Activated CD8-positive, alpha-beta T cell treated with anti-CD3 and anti-CD28 coated beads, Interleukin-2, amount 10 ng/mL, durations not matched to agents 7 days and 5 days (primary cell): ENCODE results near the gene CA11. TPM values are rescaled to one million over a fixed set of nuclear protein-coding genes. Genes with fewer than 3 reads are reported as not detected.

ENCODE experiments used
- ATAC-seq: fragments of 150-1000 bp; cut with Tn5 transposase; one replicate; pipeline ENCODE4 v1.10.0; 2021; ENCODE audit warnings: moderate library complexity
- CTCF ChIA-PET: fragments of 350-600 bp; sonication (Branson Sonifier 250); formaldehyde crosslinking; loops from one replicate; lab custom pipeline; 2021; ENCODE audit warnings: antibody characterized with exemption; lab: Charles Lee
- POLR2A ChIA-PET: fragments of 350-600 bp; sonication (Branson Sonifier 250); formaldehyde crosslinking; loops from one replicate; lab custom pipeline; 2021; ENCODE audit warnings: antibody characterized with exemption; lab: Charles Lee
- DNase-seq: peaks from one replicate; pipeline ENCODE4 v3.0.0-alpha.2; 2020
- H3K27ac Mint-ChIP-seq: one replicate; pipeline ENCODE4 v1.8.0; 2021; ENCODE audit warnings: mild to moderate bottlenecking, mixed read lengths
- H3K27me3 Mint-ChIP-seq: one replicate; pipeline ENCODE4 v1.8.0; 2021; ENCODE audit warnings: low read depth, mixed read lengths
- H3K36me3 Mint-ChIP-seq: one replicate; pipeline ENCODE4 v1.8.0; 2021; ENCODE audit warnings: low read depth, mixed read lengths
- H3K4me1 Mint-ChIP-seq: one replicate; pipeline ENCODE4 v1.8.0; 2021; ENCODE audit warnings: low read depth, mixed read lengths
- H3K4me3 Mint-ChIP-seq: one replicate; pipeline ENCODE4 v1.8.0; 2021; ENCODE audit warnings: mild to moderate bottlenecking, mixed read lengths
- H3K9me3 Mint-ChIP-seq: one replicate; pipeline ENCODE4 v1.8.0; 2022; ENCODE audit warnings: mixed read lengths; ENCODE audit not compliant: insufficient read depth
- total RNA-seq, 2 experiments: library from RNA; stranded (reverse); gene quantifications; one replicate each; pipeline ENCODE4 v1.2.3, GENCODE V29; 2021

The CA11 gene
- total RNA-seq, 2 experiments from 2014 or later: 5.2 to 6.3 TPM

DNA sequence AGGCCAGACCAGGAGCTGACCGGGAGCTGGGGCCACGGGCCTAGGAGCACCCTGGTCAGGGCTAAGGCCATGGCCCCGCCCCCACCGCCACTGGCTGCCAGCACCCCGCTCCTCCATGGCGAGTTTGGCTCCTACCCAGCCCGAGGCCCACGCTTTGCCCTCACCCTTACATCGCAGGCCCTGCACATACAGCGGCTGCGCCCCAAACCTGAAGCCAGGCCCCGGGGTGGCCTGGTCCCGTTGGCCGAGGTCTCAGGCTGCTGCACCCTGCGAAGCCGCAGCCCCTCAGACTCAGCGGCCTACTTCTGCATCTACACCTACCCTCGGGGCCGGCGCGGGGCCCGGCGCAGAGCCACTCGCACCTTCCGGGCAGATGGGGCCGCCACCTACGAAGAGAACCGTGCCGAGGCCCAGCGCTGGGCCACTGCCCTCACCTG lies 20.1 kb downstream of the CA11 start:
- Mint-ChIP-seq H3K27ac (no peak overlapping the region), H3K4me3 (no peak overlapping the region), H3K9me3 (no peaks in the 10 kb centered on the region), H3K4me1 (peaks cover 50% of the 10 kb centered on the region), H3K27me3 (no peaks in the 10 kb centered on the region), H3K36me3 (peaks cover 36% of the 10 kb centered on the region)
- DNase-seq: peak; percentile 21
- ChIA-PET POLR2A (no interaction called here), CTCF (no interaction called here)
- no peak for ATAC-seq

DNA sequence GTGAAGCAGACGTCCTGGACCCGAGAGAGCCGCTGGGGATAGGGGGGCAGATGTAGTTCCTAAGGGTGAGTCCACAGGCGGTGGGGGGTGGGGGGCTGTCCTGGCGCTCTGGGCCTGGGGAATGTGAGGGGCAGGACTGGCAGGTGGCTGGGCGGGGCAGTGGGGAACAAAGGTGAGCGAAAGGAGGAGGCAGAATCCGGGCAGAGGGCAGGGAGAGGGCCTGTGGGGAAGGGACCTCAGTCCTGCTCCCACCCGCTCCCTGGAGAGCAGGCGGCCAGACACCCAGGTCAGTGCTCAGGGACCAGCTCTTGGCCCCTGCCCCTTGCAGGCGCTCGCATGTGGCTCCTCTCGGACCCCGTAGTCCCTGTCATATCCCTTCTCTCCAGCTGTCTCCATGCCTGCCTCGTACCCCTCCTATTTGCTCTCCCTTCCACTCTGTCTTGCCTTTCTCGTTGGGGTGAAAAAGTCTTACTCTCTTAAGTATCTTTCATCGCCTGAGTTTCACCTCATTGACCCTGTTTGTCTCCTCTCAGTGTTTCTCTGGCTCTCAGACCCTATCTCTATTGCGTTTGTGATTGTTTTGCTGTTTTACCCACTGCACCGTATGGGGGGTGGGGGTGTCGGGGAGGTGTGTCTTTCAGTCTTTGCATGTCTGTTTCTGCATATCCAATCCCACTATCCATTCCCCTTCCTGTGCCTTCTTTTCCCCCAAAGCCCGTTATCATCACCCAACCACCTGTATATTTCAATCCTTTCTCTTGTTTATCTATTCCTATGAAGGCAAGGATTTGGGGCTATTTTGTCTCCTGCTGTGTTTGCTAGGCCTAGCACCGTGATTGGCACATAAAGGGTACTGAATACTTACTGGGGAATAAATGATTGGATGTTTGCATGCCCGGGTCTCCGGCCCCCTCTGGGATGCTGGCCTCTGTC lies 20.9 kb downstream of the CA11 start:
- Mint-ChIP-seq H3K36me3 (peaks cover 34% of the 10 kb centered on the region), H3K27me3 (no peaks in the 10 kb centered on the region), H3K9me3 (no peaks in the 10 kb centered on the region), H3K4me3 (peak overlapping the region; percentile 76), H3K4me1 (peaks cover 47% of the 10 kb centered on the region), H3K27ac (peak overlapping the region; percentile 92)
- CTCF ChIA-PET: interaction anchor here (1.1 kb wide), 1 partner anchor 36 kb away, joined by 3 read pairs; no protein-coding TSS in a partner anchor
- no peak for ATAC-seq
- no peak for DNase-seq
- POLR2A ChIA-PET: no interaction called here

DNA sequence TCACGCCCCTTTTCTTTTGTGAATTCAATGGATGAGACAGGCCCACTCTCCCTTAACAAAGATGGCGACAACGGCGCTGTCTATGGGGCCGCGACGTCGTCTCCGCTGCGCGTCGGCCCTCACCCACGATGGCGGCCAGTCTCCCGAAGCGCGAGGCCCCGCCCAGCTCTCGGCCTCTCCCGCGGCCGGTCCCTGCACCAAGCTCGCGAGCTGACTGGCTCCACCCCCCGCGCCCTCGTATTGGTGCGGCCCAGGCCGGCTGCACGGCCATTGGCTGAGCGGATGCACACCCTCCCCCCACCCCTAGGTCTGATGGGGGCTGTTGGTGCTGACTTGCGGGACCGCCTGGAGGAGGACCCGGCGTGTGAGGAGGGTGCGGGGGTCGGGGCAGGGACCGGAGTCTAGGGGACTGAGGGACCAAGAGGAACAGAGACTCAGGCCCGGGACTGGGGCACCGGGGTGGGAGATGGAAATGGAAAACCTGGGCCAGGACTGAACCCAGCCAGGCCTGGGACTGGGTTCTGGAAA lies 21.9 kb downstream of the CA11 start:
- Mint-ChIP-seq H3K4me1 (peaks cover 53% of the 10 kb centered on the region), H3K4me3 (peak overlapping the region; percentile 76), H3K9me3 (no peaks in the 10 kb centered on the region), H3K27me3 (no peaks in the 10 kb centered on the region), H3K27ac (peak overlapping the region; percentile 92), H3K36me3 (peaks cover 35% of the 10 kb centered on the region)
- ATAC-seq (peak; percentile 83), DNase-seq (peak; percentile 98)
- POLR2A ChIA-PET: interaction anchor here (0.6 to 1.5 kb wide), 3 partner anchors 8 to 15 kb away, joined by 3 to 7 read pairs (median 4); no protein-coding TSS in a partner anchor
- CTCF ChIA-PET: interaction anchor here (0.7 to 1.5 kb wide), 8 partner anchors 10 to 369 kb away, joined by 3 to 7 read pairs (median 3); partner anchors contain the start of genes CA11, DBP, GYS1 and RUVBL2

DNA sequence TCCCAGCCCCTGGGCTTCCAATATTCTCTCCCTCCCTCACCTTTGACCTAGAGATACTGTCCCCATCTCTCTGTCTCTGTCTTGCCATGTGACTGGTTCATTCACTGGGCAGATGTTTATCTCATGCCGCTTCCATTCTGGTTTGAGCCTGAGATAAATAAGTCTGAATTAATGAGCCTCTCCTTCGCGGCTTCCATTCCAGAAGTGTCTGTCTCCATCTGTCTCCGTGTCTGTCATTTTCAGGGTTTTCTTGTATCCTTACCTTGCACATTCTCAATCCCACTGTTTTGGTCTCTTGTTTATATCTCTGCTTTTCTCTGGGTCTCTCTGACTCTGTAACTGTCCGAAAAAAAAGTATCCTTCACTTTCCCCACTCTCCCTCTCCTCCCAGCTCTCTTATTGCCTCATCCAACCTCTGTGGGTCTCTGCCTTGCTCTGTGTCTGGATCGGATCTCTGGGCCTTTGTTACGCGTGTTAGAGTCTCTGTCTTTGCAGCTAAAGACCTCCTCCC lies 22.4 kb downstream of the CA11 start:
- ChIA-PET CTCF (interaction anchor here (0.7 to 1.5 kb wide), 9 partner anchors 10 to 370 kb away, joined by 3 to 7 read pairs (median 3); partner anchors contain the start of genes CA11, DBP, GYS1 and RUVBL2), POLR2A (interaction anchor here (0.6 to 1.5 kb wide), 3 partner anchors 8 to 14 kb away, joined by 3 to 7 read pairs (median 4); no protein-coding TSS in a partner anchor)
- no peaks in the 10 kb centered on the region for H3K27me3 Mint-ChIP-seq
- peak overlapping the region; percentile 76 for H3K4me3 Mint-ChIP-seq
- peaks cover 39% of the 10 kb centered on the region for H3K36me3 Mint-ChIP-seq
- H3K4me1 Mint-ChIP-seq: peaks cover 53% of the 10 kb centered on the region
- H3K27ac Mint-ChIP-seq: peak overlapping the region; percentile 92
- ATAC-seq: no peak
- no peaks in the 10 kb centered on the region for H3K9me3 Mint-ChIP-seq
- DNase-seq: no peak

DNA sequence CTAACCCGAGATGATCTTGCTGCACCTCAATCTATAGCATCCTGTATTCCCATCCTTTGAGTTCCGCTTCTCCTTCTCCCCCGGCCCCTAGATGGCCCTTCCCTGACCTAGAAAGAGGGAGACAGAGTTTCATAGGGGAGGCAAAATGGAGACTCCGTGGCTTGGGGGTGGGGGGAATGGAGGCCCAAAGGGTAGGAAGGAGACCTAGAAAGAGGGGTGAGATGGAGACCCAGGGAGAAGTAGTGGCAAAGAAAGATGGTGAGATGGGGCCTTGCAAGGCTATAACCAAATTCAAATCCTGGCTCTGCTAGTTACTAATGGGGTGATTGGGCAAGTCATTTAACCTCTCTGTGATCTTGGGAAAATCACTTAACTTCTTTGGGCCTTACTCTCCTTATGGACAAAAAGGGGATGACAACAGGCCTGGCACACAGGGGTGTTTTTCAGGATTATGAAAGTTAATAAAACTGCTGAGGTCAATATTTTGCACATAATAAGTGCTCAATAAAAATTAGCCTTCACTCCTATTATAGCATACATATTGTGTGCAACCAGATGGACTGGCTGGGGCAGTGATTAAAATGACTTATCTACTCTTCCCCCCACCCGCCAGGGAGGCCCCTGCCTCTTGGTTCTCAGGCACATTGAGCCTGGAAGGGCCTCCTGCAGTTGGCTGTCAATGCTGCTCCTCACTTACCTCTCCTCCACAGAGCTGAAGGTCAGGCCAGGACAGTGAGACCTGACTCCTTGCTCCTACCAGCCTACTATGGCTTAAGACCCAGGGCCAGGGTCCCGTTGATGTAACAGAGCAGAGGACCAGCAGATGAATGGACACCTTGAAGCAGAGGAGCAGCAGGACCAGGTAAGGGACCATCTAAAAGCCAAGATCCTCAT lies 26.0 kb downstream of the CA11 start:
- peak overlapping the region; percentile 99 for H3K27ac Mint-ChIP-seq
- ATAC-seq (no peak), DNase-seq (peak; percentile 22)
- H3K27me3 Mint-ChIP-seq: no peaks in the 10 kb centered on the region
- H3K9me3 Mint-ChIP-seq: no peaks in the 10 kb centered on the region
- H3K4me3 Mint-ChIP-seq: peak overlapping the region; percentile 97
- CTCF ChIA-PET: interaction anchor here (0.9 to 3.4 kb wide), 7 partner anchors 11 to 176 kb away, joined by 3 to 20 read pairs (median 3); partner anchors contain the start of gene CA11
- POLR2A ChIA-PET: interaction anchor here (0.6 to 2.1 kb wide), 16 partner anchors 8 to 364 kb away, joined by 3 to 15 read pairs (median 4); partner anchors contain the start of genes CA11, CARD8 and DBP
- H3K36me3 Mint-ChIP-seq: peaks cover 62% of the 10 kb centered on the region
- peaks cover 54% of the 10 kb centered on the region for H3K4me1 Mint-ChIP-seq

DNA sequence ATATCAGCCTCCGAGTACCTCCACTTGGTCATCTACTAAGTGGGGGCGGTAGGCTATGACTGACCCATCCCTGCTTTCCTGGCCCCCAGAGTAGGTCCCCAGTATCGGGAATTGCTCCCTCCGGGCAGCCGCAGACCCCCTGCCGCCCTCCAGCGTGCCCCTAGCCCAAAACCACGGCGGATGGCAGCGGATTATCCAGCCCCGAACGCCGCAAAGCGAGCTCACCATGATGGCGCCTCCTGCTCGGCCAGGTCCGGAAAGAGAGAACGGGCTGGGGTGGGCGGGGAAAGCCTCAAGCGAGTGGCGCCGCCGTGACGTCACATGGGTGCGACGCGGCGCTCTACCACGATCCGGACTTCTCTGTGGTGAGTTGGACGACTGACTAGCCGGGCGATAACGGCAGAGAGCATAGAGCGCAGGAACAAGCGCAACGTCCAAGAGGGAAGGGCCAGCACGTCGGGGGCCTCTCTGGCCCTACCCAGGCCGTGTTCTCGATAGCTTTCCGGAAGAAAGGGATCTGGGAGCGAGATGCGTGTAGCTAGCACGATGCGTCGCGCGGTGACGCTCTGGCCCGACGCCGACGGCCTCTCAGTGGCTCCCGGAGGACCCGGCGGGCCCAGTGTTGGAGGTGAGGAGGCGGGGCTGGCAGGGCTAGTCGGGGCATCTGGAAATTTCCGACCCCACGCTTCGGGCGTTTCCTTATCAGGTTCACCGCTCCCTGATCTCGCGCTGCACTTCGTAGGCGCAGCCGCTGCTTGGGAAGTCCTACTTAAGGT lies 26.9 kb downstream of the CA11 start, which contains the start of the genes RPL18 and SPHK2:
RPL18 (minus strand) TSS at position 263 of the 776 bp plus-strand sequence; CDS start at position 228, 35 bp downstream.
SPHK2 (plus strand) TSS at position 591 of the 776 bp plus-strand sequence. CDS start 1,009 bp downstream, outside the sequence.
- peaks cover 64% of the 10 kb centered on the region for H3K36me3 Mint-ChIP-seq
- H3K27me3 Mint-ChIP-seq: no peaks in the 10 kb centered on the region
- CTCF ChIA-PET: interaction anchor here (0.9 to 3.4 kb wide), 7 partner anchors 10 to 176 kb away, joined by 3 to 20 read pairs (median 4); no protein-coding TSS in a partner anchor
- H3K4me1 Mint-ChIP-seq: peaks cover 46% of the 10 kb centered on the region
- peak; percentile 83 for ATAC-seq
- H3K9me3 Mint-ChIP-seq: no peaks in the 10 kb centered on the region
- DNase-seq: peak; percentile 97
- H3K4me3 Mint-ChIP-seq: peak within 1 kb of the TSS; percentile 97
- POLR2A ChIA-PET: interaction anchor here (0.6 to 2.1 kb wide), 18 partner anchors 9 to 363 kb away, joined by 3 to 15 read pairs (median 3); partner anchors contain the start of genes CA11, CARD8, DBP and SPACA4
- peak within 1 kb of the TSS; percentile 99 for H3K27ac Mint-ChIP-seq

DNA sequence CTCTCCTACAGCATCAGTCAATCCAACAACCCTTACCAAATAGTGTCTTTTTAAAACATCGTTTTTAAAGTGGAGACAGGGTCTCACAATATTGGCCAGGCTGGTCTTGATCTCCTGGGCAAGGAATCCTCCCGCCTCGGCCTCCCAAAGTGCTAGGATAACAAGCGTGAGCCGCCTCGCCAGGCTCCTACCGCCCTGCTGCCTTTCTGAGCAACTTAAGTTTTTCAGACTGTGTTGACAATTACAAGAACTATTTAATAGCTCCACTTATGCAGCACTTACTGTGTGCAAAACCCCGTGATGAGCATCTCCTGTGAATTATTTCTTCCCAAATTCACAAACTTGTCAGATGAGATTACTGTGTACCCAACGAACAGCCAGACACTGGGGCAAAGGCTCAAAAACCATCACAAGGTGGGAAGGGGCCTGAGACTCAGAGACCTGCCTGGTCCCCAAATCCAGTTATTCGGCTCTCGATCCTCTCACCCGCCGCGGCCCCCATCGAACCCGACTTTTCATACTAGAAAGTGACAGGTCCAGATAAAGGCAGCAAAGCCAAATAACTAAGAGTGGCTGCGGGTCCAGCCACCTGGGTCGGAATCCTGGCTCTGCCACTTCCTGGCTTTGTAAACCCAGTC lies 27.6 kb downstream of the CA11 start:
- Mint-ChIP-seq H3K9me3 (no peaks in the 10 kb centered on the region), H3K4me1 (peaks cover 40% of the 10 kb centered on the region), H3K36me3 (peaks cover 64% of the 10 kb centered on the region), H3K27me3 (no peaks in the 10 kb centered on the region), H3K4me3 (peak overlapping the region; percentile 97), H3K27ac (peak overlapping the region; percentile 99)
- POLR2A ChIA-PET: interaction anchor here (1.0 to 2.1 kb wide), 12 partner anchors 10 to 363 kb away, joined by 3 to 12 read pairs (median 4); partner anchors contain the start of genes CA11, CARD8, DBP and SPACA4
- peak; percentile 21 for DNase-seq
- CTCF ChIA-PET: interaction anchor here (1.0 to 3.4 kb wide), 6 partner anchors 9 to 128 kb away, joined by 3 to 20 read pairs (median 4); no protein-coding TSS in a partner anchor
- ATAC-seq: no peak

DNA sequence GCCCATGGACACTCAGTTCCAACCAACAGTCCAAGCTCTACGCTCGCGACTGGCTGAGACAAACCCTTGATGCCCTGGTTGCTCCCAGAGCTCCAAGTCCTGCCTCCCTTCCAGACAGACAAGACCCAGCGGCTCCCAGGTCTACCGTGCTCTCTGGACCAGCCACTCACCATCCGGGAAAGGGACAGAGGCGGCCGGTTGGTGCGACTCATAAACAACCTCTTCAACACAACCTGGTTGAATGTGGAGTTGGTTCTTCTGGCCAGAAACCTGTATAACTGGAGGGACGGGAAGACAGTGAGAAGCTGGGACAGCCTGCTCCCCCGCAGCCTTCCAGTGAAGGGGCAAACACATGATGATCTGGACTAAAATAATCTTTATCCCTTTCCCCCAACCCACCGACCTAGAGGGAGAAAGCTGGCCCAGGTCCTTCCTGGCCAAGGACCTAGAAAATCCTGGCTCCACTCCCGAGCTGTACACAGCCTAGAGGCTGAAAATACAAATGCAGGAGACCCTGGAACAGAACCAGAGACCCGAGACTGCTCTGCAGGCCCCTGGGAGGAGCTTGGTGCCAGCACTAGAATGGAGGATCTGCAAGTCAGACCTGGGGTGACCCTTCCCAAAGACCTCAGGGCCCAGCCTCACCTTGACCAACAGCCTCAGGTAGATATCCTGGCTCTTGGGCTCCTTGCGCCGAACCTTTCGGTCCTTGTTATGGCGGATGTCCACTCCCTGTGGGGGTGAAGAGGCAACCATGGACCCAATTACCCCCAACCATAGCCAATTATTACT lies 28.6 kb downstream of the CA11 start:
- DNase-seq: no peak
- H3K4me3 Mint-ChIP-seq: peak overlapping the region; percentile 97
- H3K9me3 Mint-ChIP-seq: no peaks in the 10 kb centered on the region
- ChIA-PET POLR2A (interaction anchor here (1.0 to 2.1 kb wide), 4 partner anchors 9 to 25 kb away, joined by 3 to 12 read pairs (median 3); no protein-coding TSS in a partner anchor), CTCF (interaction anchor here (1.0 to 3.4 kb wide), 5 partner anchors 8 to 110 kb away, joined by 3 to 20 read pairs (median 4); partner anchors contain the start of gene CA11)
- peaks cover 59% of the 10 kb centered on the region for H3K36me3 Mint-ChIP-seq
- H3K4me1 Mint-ChIP-seq: peaks cover 36% of the 10 kb centered on the region
- ATAC-seq: no peak
- no peaks in the 10 kb centered on the region for H3K27me3 Mint-ChIP-seq
- H3K27ac Mint-ChIP-seq: peak overlapping the region; percentile 99
